GM15510 (cell line): ENCODE data around the gene PTPRS.

Experiments used
- POLR2A ChIP-seq: IDR thresholded peaks from 3 replicates; pipeline ENCODE4 v1.6.1; 2011; ENCODE audit warnings: borderline replicate concordance; ENCODE audit not compliant: insufficient read length; ENCODE audit errors: extremely low read depth

Gene PTPRS

DNA sequence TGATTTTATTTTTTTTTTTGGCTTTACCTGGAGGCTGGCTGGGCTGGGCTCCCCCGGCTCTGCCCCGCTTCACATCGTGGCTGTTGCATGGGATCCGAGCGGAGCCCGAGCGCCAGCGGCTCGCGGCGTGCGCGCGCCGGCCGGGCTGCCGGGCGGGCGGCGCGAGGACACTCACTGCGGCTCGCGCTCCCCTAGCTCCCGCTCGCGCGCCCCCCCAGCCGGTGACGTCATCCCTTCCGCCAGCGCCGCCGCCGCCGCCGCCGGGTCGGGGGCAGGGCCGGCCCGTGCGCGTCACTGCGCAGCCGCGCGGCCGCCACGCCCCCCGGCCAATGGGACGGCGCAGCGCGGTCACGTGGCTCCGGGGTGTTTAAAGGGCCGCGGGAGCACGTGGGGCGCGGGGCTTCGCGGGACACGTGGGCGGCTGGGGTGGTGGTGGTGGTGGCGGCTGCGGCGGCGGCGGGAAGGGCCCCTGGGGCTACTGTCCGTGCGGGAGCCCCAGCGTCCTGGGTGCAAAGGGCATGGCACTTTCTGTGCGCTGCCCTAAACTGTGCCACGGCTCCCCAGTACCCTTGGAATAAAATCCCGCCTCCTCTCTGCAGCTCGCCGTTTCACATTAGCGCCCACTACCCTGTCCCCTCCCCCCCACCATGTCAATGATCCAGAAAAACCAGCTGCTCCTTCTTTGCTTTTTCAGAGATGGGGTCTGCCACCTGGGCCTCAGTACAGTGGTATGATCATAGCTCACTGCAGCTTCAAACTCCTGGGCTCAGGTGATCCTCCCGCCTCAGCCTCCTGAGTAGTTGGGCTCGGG lies at the start of gene PTPRS:
Gene PTPRS (minus strand): TSS at position 176 of the 811 bp plus-strand sequence. CDS start 54,672 bp downstream, outside the sequence.
- TF ChIP-seq POLR2A: peak; percentile 32

- TF ChIP-seq POLR2A: no peak
These were observed 48.7 kb upstream of the PTPRS start for GRCh38 chr19:5389353-5389752.

- no peak for TF ChIP-seq POLR2A
These were observed 46.9 kb upstream of the PTPRS start for GRCh38 chr19:5387472-5387871.

DNA sequence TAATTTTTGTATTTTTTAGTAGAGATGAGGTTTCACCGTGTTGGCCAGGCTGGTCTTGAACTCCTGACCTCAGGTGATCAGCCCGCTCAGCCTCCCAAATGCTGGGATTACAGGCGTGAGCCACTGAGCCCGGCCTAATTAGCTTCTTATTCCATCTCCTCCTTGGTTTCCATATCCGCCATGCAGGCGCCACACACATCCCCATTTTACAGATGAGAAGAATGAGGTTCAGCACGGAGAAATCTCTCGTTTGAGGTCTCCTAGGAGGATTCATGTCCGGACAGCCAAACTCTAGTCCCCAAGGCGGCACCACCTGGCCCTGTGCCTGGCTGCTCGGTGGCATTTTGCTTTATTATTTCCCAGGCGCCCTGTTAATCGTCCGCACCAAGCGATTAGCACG lies 46.2 kb upstream of the PTPRS start:
- TF ChIP-seq POLR2A: no peak

- no peak for TF ChIP-seq POLR2A
These were observed 39.8 kb upstream of the PTPRS start for GRCh38 chr19:5380215-5380919.

DNA sequence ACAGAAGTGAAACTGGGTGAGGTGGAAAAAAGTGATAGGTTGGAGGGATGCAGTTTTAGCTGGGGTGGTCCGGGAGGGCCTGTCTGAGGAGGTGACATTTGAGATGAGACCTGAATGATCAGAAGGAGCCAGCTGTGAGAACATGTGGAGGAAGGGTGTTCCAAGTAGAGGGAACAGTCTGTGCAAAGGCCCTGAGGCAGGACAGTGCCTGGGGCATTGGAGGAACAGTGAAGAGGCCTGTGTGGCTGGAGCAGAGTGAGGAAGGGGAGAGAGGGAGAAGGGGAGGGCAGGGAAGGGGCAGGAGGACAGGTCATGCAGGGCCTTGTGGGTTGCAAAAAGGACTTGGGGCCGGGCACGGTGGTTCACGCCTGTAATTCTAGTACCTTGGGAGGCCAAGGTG lies 36.3 kb upstream of the PTPRS start:
- TF ChIP-seq POLR2A: no peak

- no peak for TF ChIP-seq POLR2A
These were observed 32.1 kb upstream of the PTPRS start for GRCh38 chr19:5372572-5373200.

- no peak for TF ChIP-seq POLR2A
These were observed 29.4 kb upstream of the PTPRS start for GRCh38 chr19:5369962-5370367.

DNA sequence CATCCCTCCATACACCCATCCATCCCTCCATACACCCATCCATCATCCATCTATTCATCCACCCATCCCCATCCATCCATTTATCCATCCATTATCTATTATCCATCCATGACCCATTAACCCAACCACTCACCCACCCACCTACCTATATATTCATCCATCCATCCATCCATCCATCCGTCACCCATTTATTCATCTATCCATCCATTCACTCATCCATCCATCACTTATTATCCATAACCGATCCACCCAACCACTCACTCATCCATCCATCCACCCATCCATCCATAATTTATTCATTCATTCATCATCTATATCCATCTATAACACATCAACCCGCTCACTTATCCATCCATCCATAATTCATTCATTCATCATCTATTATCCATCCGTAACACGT lies 28.7 kb upstream of the PTPRS start:
- TF ChIP-seq POLR2A: no peak

- TF ChIP-seq POLR2A: no peak
These were observed 27.0 kb upstream of the PTPRS start for GRCh38 chr19:5367530-5368133.

DNA sequence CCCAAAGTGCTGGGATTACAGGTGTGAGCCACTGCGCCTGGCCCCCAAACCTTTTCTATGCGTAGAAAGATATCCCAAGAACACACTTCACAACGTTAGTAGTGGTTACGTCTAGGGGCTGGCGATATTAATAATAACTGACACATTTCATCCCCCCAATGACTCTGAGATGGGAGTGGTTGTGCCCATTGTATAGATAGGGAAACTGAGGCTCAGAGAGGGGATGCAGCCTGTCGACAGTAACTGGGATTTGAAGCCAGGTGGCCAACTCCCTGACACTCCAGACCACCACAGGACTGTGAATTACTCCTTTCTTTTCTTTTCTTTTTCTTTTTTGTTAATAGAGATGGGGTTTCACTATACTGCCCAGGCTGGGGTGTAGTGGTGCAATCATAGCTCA lies 25.3 kb upstream of the PTPRS start:
- TF ChIP-seq POLR2A: no peak

GRCh38 chr19:5364674-5365073 lies 24.1 kb upstream of the PTPRS start:
- TF ChIP-seq POLR2A: no peak

GRCh38 chr19:5361407-5361806 lies 20.8 kb upstream of the PTPRS start:
- TF ChIP-seq POLR2A: no peak

GRCh38 chr19:5360003-5360780 lies 19.6 kb upstream of the PTPRS start:
- no peak for TF ChIP-seq POLR2A
